Measurements from ENCODE around the gene PAH.

PAH gene

DNA sequence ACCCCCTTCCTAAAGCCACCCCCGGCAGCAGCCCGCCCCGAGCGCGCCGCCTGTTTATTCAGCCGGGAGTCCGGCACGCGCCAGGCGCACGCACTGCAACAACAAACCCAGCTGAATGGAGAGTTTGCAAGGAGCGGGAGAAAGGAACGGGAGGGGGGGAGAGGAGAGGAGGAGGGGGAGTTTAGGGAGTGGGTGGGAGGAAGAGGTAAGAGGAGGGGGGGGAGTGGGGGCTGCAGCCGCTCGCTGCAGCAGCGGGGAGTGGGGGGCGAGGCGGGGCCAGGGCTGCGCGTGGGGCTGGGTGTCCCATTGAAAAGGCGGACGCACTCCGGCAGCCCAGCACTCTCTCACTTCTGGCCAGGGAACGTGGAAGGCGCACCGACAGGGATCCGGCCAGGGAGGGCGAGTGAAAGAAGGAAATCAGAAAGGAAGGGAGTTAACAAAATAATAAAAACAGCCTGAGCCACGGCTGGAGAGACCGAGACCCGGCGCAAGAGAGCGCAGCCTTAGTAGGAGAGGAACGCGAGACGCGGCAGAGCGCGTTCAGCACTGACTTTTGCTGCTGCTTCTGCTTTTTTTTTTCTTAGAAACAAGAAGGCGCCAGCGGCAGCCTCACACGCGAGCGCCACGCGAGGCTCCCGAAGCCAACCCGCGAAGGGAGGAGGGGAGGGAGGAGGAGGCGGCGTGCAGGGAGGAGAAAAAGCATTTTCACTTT lies 40.5 kb upstream of the PAH start, which contains the start of gene ASCL1:
ASCL1 (plus strand) TSS at position 336 of the 712 bp plus-strand sequence. CDS start 571 bp downstream, outside the sequence.
- TF ChIP-seq, protein P1, sequence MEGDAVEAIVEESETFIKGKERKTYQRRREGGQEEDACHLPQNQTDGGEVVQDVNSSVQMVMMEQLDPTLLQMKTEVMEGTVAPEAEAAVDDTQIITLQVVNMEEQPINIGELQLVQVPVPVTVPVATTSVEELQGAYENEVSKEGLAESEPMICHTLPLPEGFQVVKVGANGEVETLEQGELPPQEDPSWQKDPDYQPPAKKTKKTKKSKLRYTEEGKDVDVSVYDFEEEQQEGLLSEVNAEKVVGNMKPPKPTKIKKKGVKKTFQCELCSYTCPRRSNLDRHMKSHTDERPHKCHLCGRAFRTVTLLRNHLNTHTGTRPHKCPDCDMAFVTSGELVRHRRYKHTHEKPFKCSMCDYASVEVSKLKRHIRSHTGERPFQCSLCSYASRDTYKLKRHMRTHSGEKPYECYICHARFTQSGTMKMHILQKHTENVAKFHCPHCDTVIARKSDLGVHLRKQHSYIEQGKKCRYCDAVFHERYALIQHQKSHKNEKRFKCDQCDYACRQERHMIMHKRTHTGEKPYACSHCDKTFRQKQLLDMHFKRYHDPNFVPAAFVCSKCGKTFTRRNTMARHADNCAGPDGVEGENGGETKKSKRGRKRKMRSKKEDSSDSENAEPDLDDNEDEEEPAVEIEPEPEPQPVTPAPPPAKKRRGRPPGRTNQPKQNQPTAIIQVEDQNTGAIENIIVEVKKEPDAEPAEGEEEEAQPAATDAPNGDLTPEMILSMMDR (IDR thresholded peaks at IDR 0.05; ENCODE audit: low read length, missing control alignments), result no peak
- H3K4me3 ChIP-seq (replicated peaks; ENCODE audit: low read depth, low read length), result peak within 1 kb of the TSS; percentile 40
- DNase-seq (ENCODE audit: low read depth), result peak; percentile 25

DNA sequence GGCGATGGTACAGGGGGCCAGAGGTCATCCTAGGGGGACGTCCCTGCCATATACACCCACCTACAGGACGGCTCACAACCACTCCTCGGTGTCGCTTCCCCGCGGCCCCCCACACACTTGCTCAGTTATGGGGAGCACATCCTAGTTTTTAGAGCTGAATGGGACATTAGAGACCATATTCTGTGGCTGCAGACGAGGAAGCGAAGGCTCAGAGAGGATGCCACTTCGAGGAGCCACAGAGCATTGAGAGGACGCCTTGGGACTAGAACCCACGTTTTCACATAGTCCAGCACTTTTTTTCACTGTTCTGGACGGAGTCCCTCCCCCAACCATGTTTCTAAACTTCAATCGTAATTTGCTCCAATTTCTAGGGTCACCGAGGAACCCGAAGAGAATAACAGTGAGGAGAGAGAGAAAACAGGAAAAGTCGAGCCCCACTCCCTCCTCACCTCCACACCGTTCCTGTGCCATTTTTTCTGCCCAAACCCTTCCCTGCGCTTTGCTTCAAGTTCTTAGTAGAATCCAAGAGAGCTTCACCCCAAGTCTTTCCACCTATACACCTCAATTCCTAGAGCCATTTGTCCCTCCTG lies 39.8 kb upstream of the PAH start:
- no peak for DNase-seq (ENCODE audit: low read depth)
- TF ChIP-seq, protein P1 (IDR thresholded peaks at IDR 0.05; ENCODE audit: low read length, missing control alignments), result no peak
- no peak overlapping the region for H3K4me3 ChIP-seq (replicated peaks; ENCODE audit: low read depth, low read length)

DNA sequence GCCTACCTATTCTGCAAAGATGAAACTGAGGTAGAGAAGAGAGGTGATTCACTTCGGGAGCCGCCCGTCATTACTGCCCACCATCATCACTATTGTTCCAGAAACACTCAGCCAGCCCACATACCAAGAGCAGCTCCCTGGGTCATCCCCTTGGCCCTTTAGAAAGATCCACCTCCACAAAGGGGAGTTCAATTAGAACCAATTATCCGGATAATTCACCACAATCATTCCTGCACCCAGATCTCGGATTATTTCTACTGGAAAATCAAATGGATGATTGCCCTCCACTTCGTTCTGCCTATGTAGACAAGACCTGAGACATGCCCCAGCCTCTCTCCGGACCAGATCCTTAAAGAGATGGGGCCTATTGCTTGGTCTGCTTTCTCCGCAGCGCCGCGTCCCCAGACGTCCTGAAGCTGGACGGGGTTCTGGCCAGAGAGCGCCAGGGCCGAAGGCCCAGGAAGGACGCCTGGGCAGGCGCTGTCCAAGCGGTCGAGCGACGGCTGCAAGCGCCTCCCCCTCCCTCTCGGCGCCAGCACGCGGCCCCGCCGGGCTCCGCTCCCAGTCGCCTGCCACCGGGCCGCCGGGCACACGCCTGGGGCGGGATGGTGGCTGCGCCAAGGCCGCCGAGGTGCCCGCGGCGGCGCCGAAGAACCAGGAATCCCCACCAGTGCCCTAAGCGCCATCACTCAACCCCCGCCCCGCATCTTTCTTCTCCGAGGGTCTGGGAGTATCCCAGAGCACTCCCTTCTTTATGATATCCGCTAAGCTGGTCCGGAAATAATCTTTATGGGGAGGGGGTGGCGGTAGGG lies 39.1 kb upstream of the PAH start:
- H3K4me3 ChIP-seq (replicated peaks; ENCODE audit: low read depth, low read length), result no peak overlapping the region
- DNase-seq (ENCODE audit: low read depth), result no peak
- TF ChIP-seq, protein P1 (IDR thresholded peaks at IDR 0.05; ENCODE audit: low read length, missing control alignments), result no peak

DNA sequence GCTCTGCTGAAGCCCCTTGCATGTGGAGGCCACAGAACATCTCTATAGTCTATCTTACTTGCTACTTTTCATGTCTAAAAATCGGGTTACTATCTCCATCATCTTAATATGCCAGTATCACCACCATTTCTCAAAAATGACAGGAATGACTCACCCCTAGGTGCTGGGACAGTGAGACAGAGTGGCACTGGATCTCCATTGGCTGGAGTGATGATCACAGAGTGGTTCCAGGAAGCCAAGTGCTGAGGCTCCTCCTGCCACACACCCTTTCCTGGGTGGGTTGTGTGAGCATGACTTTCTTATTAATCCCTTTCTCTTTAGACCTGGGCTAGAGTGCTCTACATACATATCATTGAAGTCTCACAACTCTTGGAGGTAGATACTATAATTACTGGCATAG lies 37.1 kb upstream of the PAH start:
- no peak for DNase-seq (ENCODE audit: low read depth)
- no peak overlapping the region for H3K4me3 ChIP-seq (replicated peaks; ENCODE audit: low read depth, low read length)
- TF ChIP-seq, protein P1 (IDR thresholded peaks at IDR 0.05; ENCODE audit: low read length, missing control alignments), result no peak

DNA sequence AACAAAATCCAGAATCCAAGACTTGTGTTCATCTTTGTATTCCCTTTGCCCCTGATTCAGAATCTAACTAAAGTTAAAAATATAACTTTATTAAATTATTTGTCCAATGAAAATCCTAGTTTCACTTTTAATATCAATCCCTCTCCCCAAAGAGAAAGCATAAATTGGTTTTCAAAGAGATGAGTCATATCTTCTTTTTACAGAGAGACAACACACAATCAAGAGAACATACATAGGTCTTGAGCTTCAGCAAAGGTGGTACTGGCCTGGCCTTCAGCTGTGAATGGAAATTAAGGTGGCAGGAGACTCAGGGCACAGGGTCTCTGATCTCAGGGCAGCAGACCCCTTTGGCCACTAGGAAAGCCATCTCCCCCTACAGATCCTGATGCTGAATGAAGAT lies 36.2 kb upstream of the PAH start:
- no peak overlapping the region for H3K4me3 ChIP-seq (replicated peaks; ENCODE audit: low read depth, low read length)
- TF ChIP-seq, protein P1 (IDR thresholded peaks at IDR 0.05; ENCODE audit: low read length, missing control alignments), result no peak
- no peak for DNase-seq (ENCODE audit: low read depth)

DNA sequence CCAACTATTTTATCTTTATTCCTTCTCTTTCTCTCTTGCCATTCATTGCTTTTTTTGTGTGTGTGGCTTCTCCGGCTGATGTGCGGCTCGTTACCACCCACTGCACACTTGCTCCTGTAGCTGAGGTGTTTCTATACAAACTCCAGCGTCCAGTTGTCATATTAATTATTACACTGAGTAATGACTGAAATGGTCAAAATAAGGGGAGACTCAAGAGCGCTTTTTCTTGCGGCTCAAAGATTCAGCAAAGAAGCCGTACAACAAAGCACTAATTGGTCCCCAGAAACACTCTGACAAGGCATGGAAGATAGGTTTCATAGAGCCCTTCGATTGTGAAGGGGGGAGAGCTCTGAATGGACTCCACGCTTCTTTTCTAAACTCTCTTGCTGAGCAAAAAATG lies 34.8 kb upstream of the PAH start:
- no peak for DNase-seq (ENCODE audit: low read depth)
- TF ChIP-seq, protein P1 (IDR thresholded peaks at IDR 0.05; ENCODE audit: low read length, missing control alignments), result no peak
- H3K4me3 ChIP-seq (replicated peaks; ENCODE audit: low read depth, low read length), result no peak overlapping the region
